K562 (cell line): ENCODE measurements around the gene LRRK1. TPM values are rescaled to one million over a fixed set of nuclear protein-coding genes. Genes with fewer than 3 reads are reported as not detected.
A peak's percentile ranks its signal among the peaks of the same experiment; 100 is the strongest.

Source experiments
- ATAC-seq: fragments of 200-7000 bp; cut with Tn5 transposase; 3 replicates; pipeline ENCODE4 v1.9.1; 2020; ENCODE audit warnings: moderate library complexity
- BruUV-seq: library from RNA; stranded (reverse); fragments of 400-500 nt; replicated peaks from 2 replicates; lab custom pipeline; 2021; lab: Mats Ljungman, UMichigan
- CTCF ChIA-PET: fragments of 300-600 bp; formaldehyde crosslinking; extraction: SDS; loops from one replicate; lab custom pipeline; 2021; ENCODE audit warnings: low intra/inter-chr PET ratio; lab: Yijun Ruan, JAX
- POLR2A ChIA-PET: fragments of 300-600, 350-650 bp; sonication (Branson Sonifier 250); formaldehyde crosslinking; extraction: SDS; loops from one replicate; lab custom pipeline; 2021; ENCODE audit warnings: antibody characterized with exemption, inconsistent platforms; lab: Yijun Ruan, JAX
- DNase-seq, 4 experiments: peaks; one replicate each; pipeline versions ENCODE4 v3.0.0 to v3.0.0-alpha.2; 2011 to 2018; ENCODE audit warnings: low spot score in 3 of 4, mixed read lengths in 3 of 4; ENCODE audit errors: extremely low read depth in 1 of 4
- FAIRE-seq: peaks from 2 replicates; lab custom pipeline; 2011; peaks lifted over from hg19 to GRCh38; lab: Jason Lieb, UNC
- H2AFZ ChIP-seq: 2 replicates; pipeline ENCODE4 v1.6.0; 2011; ENCODE audit warnings: low read depth, low read length, control low read depth, inconsistent platforms
- H3K27ac ChIP-seq: fragments of 200-600 bp; 3 replicates; pipeline ENCODE4 v1.8.0; 2011; ENCODE audit warnings: low read depth, mild to moderate bottlenecking, control low read depth, inconsistent platforms, low read length, moderate library complexity, mixed read lengths; ENCODE audit errors: extremely low read depth
- H3K27me3 ChIP-seq, 2 experiments: fragments of 300-600 bp in 1 of 2; 2 replicates in 1 of 2; 3 replicates in 1 of 2; pipeline versions ENCODE4 v1.6.0 to v1.8.0; 2011; ENCODE audit warnings: inconsistent platforms in 2 of 2, low read length in 2 of 2, mild to moderate bottlenecking in 1 of 2, mixed read lengths in 1 of 2, moderate library complexity in 1 of 2; ENCODE audit not compliant: control insufficient read depth in 2 of 2, insufficient read depth in 2 of 2
- H3K36me3 ChIP-seq: fragments of 300-600 bp; 3 replicates; pipeline ENCODE4 v1.8.0; 2011; ENCODE audit warnings: mild to moderate bottlenecking, low read length, inconsistent platforms; ENCODE audit not compliant: control insufficient read depth, insufficient read depth
- H3K4me1 ChIP-seq, 2 experiments: fragments of 200-600 bp in 1 of 2; replicated peaks in 1 of 2; 2 replicates in 1 of 2; 3 replicates in 1 of 2; pipeline versions ENCODE4 v1.5.1 to v1.8.0; 2011; ENCODE audit warnings: inconsistent platforms in 2 of 2, low read length in 2 of 2, mild to moderate bottlenecking in 1 of 2, mixed read lengths in 1 of 2, moderate library complexity in 1 of 2; ENCODE audit not compliant: control insufficient read depth in 2 of 2, insufficient read depth in 2 of 2
- H3K4me2 ChIP-seq: 2 replicates; pipeline ENCODE4 v1.6.1; 2011; ENCODE audit warnings: low read length, control low read depth, inconsistent platforms, mixed read lengths; ENCODE audit not compliant: insufficient read depth
- H3K4me3 ChIP-seq: fragments of 200-600 bp; sonication (generic), shearing (Covaris generic); 2 replicates; pipeline ENCODE4 v1.5.1; 2016; ENCODE audit warnings: control low read depth, inconsistent platforms
- H3K79me2 ChIP-seq: fragments of 200-600 bp; 3 replicates; pipeline ENCODE4 v1.8.0; 2011; ENCODE audit warnings: low read length, inconsistent platforms; ENCODE audit not compliant: control insufficient read depth, insufficient read depth
- H3K9ac ChIP-seq, 2 experiments: 2 replicates each; pipeline versions ENCODE4 v1.6.0 to v1.6.1; 2011; ENCODE audit warnings: low read depth in 2 of 2, low read length in 2 of 2, control low read depth in 1 of 2, inconsistent platforms in 1 of 2, mild to moderate bottlenecking in 1 of 2, mixed read lengths in 1 of 2; ENCODE audit not compliant: insufficient read depth in 1 of 2
- H3K9me1 ChIP-seq: one replicate; pipeline ENCODE4 v1.6.0; 2011; ENCODE audit warnings: inconsistent platforms, mild to moderate bottlenecking, low read length, moderate library complexity; ENCODE audit not compliant: control insufficient read depth, insufficient read depth
- H3K9me3 ChIP-seq: replicated peaks from 2 replicates; pipeline ENCODE4 v1.5.1; 2011; ENCODE audit warnings: low read depth, low read length, inconsistent platforms; ENCODE audit not compliant: control insufficient read depth, insufficient read depth
- H4K20me1 ChIP-seq: replicated peaks from 2 replicates; pipeline ENCODE4 v1.6.1; 2011; ENCODE audit warnings: low read length, inconsistent platforms, mixed read lengths; ENCODE audit not compliant: control insufficient read depth, insufficient read depth
- CTCFL ChIP-seq: IDR thresholded peaks from 2 replicates; pipeline ENCODE4 v1.6.1; 2011; ENCODE audit warnings: borderline replicate concordance, low read depth, mild to moderate bottlenecking, moderate library complexity, low read length; ENCODE audit not compliant: insufficient read depth, poor library complexity, severe bottlenecking
- EZH2 ChIP-seq: IDR thresholded peaks from 2 replicates; pipeline ENCODE4 v1.6.1; 2012; ENCODE audit warnings: low read depth, mild to moderate bottlenecking, inconsistent platforms, low read length, borderline replicate concordance
- HDGF ChIP-seq: fragments of 450-650 bp; IDR thresholded peaks from 2 replicates; pipeline ENCODE4 v1.6.1; 2016
- SMAD3 ChIP-seq: fragments of 450-650 bp; formaldehyde crosslinking; conservative IDR thresholded peaks from 2 replicates; pipeline ENCODE4 v1.4.0; 2020; ENCODE audit warnings: mild to moderate bottlenecking
- ZNF512 ChIP-seq: IDR thresholded peaks from 2 replicates; pipeline ENCODE4 v1.6.1; 2016; ENCODE audit warnings: missing genetic modification characterization, missing compliant biosample characterization
- WGBS: fragments of 100-300 bp; shearing (Covaris generic); methylation state at CpG from one replicate; pipeline ENCODE4 v1.1.6; 2016; ENCODE audit warnings: low coverage, mixed read lengths; ENCODE audit not compliant: insufficient coverage; ENCODE audit errors: missing lambda C conversion rate; 5-methylcytosine and 5-hydroxymethylcytosine counted together
- in situ Hi-C: fragments of 300-500 bp; cut with MboI; formaldehyde crosslinking; loops from 4 replicates; pipeline ENCODE4 v1.15.0; 2018; ENCODE audit warnings: inconsistent platforms, mixed read lengths
- intact Hi-C: fragments of 100-400 bp; cut with micrococcal nuclease; formaldehyde crosslinking; loops from 2 replicates; pipeline ENCODE4 v1.14.2; 2022
- polyA plus RNA-seq, 8 experiments: library from polyadenylated mRNA; depleted of rRNA in 4 of 8; stranded (reverse) in 5 of 8; unstranded in 3 of 8; fragments of >200 nt; fragmentation: Nextera tagmentation in 2 of 8; fragmentation: Illumina TruSeq in 1 of 8; extraction: Ambion mirVana in 2 of 8; extraction: Trizol in 1 of 8; gene quantifications; 2 replicates each; pipeline versions ENCODE4 v1.2.1 to v1.2.3, GENCODE V29; 2011 to 2014; ENCODE audit warnings: inconsistent platforms in 1 of 8, missing spikeins in 1 of 8
- total RNA-seq, 7 experiments: library from RNA; depleted of rRNA in 6 of 7; stranded (reverse); fragments of >200 nt in 6 of 7; fragmentation: Illumina TruSeq in 2 of 7; extraction: Trizol in 2 of 7; gene quantifications; 2 replicates each; pipeline versions ENCODE4 v1.2.1 to v1.2.3, GENCODE V29; 2011 to 2021; ENCODE audit warnings: low replicate concordance in 1 of 7

LRRK1 gene
- total and polyA plus RNA-seq, 9 of the 15 experiments (the other 6 are each of a cell fraction or from before 2014, with no cell fraction given): 0.01 to 1.5 (median 0.11) TPM

GRCh38 chr15:100919481-100920405 is 586 bp downstream of the LRRK1 start:
- Histone ChIP-seq H3K9ac (no peak overlapping the region), H3K27ac (no peak overlapping the region), H3K27me3 (peaks cover 21 to 65% of the 10 kb centered on the region in 2 experiments), H2AFZ (no peak overlapping the region), H4K20me1 (peaks cover 4% of the 10 kb centered on the region; the same call in 1 of the 2 replicates), H3K4me1 (peaks cover 0 to 20% of the 10 kb centered on the region in 2 experiments; a peak in 2 of 5 replicates), H3K9me3 (no peaks in the 10 kb centered on the region), H3K9me1 (no peaks in the 10 kb centered on the region), H3K79me2 (no peaks in the 10 kb centered on the region), H3K36me3 (no peaks in the 10 kb centered on the region), H3K4me2 (peak overlapping the region; percentile 8; the same call in 1 of the 2 replicates), H3K4me3 (peak overlapping the region; percentile 27)
- POLR2A ChIA-PET: no interaction called here
- FAIRE-seq: no peak
- no TSS peak for BruUV-seq
- TF ChIP-seq SMAD3 (CRISPR knock-in tag) (no peak), HDGF (no peak), ZNF512 (tag) (no peak), EZH2 (0 out of 2 replicates have a peak, but pooled peaks have one; percentile 20), CTCFL (peak; percentile 74)
- CTCF ChIA-PET: interaction anchor here (0.5 to 2.5 kb wide), 3 partner anchors 88 to 297 kb away, joined by 3 to 25 read pairs (median 3); no protein-coding TSS in a partner anchor
- no peak for ATAC-seq
- WGBS: 10% methylated on average over 41 of the region's 80 CpGs
- intact Hi-C loops: loop anchor here (5.0 kb wide), 1 partner anchor 338 kb away; no protein-coding TSS in a partner anchor
- in situ Hi-C loops: loop anchor here (25.0 kb wide), 1 partner anchor 343 kb away; the partner anchor contains the start of gene CHSY1
- DNase-seq: peak in 1 of 4 experiments; percentile 17
